ENCODE results near the gene SORCS1. TPM values are rescaled to one million over a fixed set of nuclear protein-coding genes. Genes with fewer than 3 reads are reported as not detected.

The SORCS1 gene
- total RNA-seq, 2 experiments from 2014 or later: not detected

- DNase-seq: no peak
- H3K9me3 Mint-ChIP-seq: no peaks in the 10 kb centered on the region
- H3K36me3 Mint-ChIP-seq (ENCODE audit: low read depth): no peaks in the 10 kb centered on the region
- H3K27me3 Mint-ChIP-seq: no peaks in the 10 kb centered on the region
- no peak overlapping the region for H3K27ac Mint-ChIP-seq
- POLR2A ChIA-PET: no interaction called here
- no peaks in the 10 kb centered on the region for H3K4me1 Mint-ChIP-seq
- CTCF ChIA-PET: no interaction called here
- no peak overlapping the region for H3K4me3 Mint-ChIP-seq
Measured at GRCh38 chr10:106900016-106900652, 264.4 kb downstream of the SORCS1 start.

GRCh38 chr10:106898446-106898845 is 266.1 kb downstream of the SORCS1 start:
- Mint-ChIP-seq H3K36me3 (ENCODE audit: low read depth) (no peaks in the 10 kb centered on the region), H3K4me1 (no peaks in the 10 kb centered on the region), H3K27me3 (no peaks in the 10 kb centered on the region), H3K9me3 (no peaks in the 10 kb centered on the region), H3K27ac (no peak overlapping the region), H3K4me3 (no peak overlapping the region)
- ChIA-PET POLR2A (no interaction called here), CTCF (no interaction called here)
- no peak for DNase-seq

GRCh38 chr10:106897719-106898118 is 266.8 kb downstream of the SORCS1 start:
- POLR2A ChIA-PET: no interaction called here
- no peaks in the 10 kb centered on the region for H3K4me1 Mint-ChIP-seq

GRCh38 chr10:106894692-106895091 is 269.8 kb downstream of the SORCS1 start:
- H3K4me1 Mint-ChIP-seq: no peaks in the 10 kb centered on the region
- POLR2A ChIA-PET: no interaction called here

More at GRCh38 chr10:106897719-106898118, 266.8 kb downstream of the SORCS1 start:
- H3K9me3 Mint-ChIP-seq: no peaks in the 10 kb centered on the region
- H3K27me3 Mint-ChIP-seq: no peaks in the 10 kb centered on the region
- no peaks in the 10 kb centered on the region for H3K36me3 Mint-ChIP-seq (ENCODE audit: low read depth)
- no peak overlapping the region for H3K27ac Mint-ChIP-seq
- DNase-seq: no peak
- no peak overlapping the region for H3K4me3 Mint-ChIP-seq
- CTCF ChIA-PET: no interaction called here

GRCh38 chr10:106877574-106877973 is 286.9 kb downstream of the SORCS1 start:
- Mint-ChIP-seq H3K36me3 (ENCODE audit: low read depth) (no peaks in the 10 kb centered on the region), H3K27me3 (no peaks in the 10 kb centered on the region), H3K4me1 (no peaks in the 10 kb centered on the region), H3K27ac (no peak overlapping the region), H3K9me3 (peaks cover 5% of the 10 kb centered on the region), H3K4me3 (no peak overlapping the region)
- ChIA-PET CTCF (no interaction called here), POLR2A (no interaction called here)
- DNase-seq: no peak

More at GRCh38 chr10:106894692-106895091, 269.8 kb downstream of the SORCS1 start:
- CTCF ChIA-PET: no interaction called here
- H3K4me3 Mint-ChIP-seq: no peak overlapping the region
- H3K27me3 Mint-ChIP-seq: no peaks in the 10 kb centered on the region
- peaks cover 2% of the 10 kb centered on the region for H3K9me3 Mint-ChIP-seq
- H3K27ac Mint-ChIP-seq: no peak overlapping the region
- no peak for DNase-seq
- H3K36me3 Mint-ChIP-seq (ENCODE audit: low read depth): no peaks in the 10 kb centered on the region

GRCh38 chr10:106874604-106874889 is 290.0 kb downstream of the SORCS1 start:
- Mint-ChIP-seq H3K36me3 (ENCODE audit: low read depth) (no peaks in the 10 kb centered on the region), H3K27me3 (no peaks in the 10 kb centered on the region), H3K4me3 (no peak overlapping the region), H3K4me1 (no peaks in the 10 kb centered on the region), H3K9me3 (peaks cover 3% of the 10 kb centered on the region), H3K27ac (no peak overlapping the region)
- ChIA-PET CTCF (no interaction called here), POLR2A (no interaction called here)
- no peak for DNase-seq

GRCh38 chr10:106873770-106874603 is 290.5 kb downstream of the SORCS1 start:
- H3K36me3 Mint-ChIP-seq (ENCODE audit: low read depth): no peaks in the 10 kb centered on the region
- DNase-seq: no peak
- no peaks in the 10 kb centered on the region for H3K4me1 Mint-ChIP-seq
- POLR2A ChIA-PET: no interaction called here
- H3K27me3 Mint-ChIP-seq: no peaks in the 10 kb centered on the region
- no peak overlapping the region for H3K27ac Mint-ChIP-seq
- H3K4me3 Mint-ChIP-seq: no peak overlapping the region
- H3K9me3 Mint-ChIP-seq: peaks cover 3% of the 10 kb centered on the region
- CTCF ChIA-PET: no interaction called here

- no peak for DNase-seq
- Mint-ChIP-seq H3K9me3 (peaks cover 5% of the 10 kb centered on the region), H3K4me3 (no peak overlapping the region), H3K27me3 (no peaks in the 10 kb centered on the region), H3K4me1 (no peaks in the 10 kb centered on the region), H3K36me3 (ENCODE audit: low read depth) (no peaks in the 10 kb centered on the region), H3K27ac (no peak overlapping the region)
- ChIA-PET CTCF (no interaction called here), POLR2A (no interaction called here)
Measured at GRCh38 chr10:106872176-106872575, 292.3 kb downstream of the SORCS1 start.

- Mint-ChIP-seq H3K9me3 (peaks cover 14% of the 10 kb centered on the region), H3K4me1 (no peaks in the 10 kb centered on the region)
- CTCF ChIA-PET: no interaction called here
Measured at GRCh38 chr10:106866244-106866845, 298.2 kb downstream of the SORCS1 start.

GRCh38 chr10:106864031-106864430 is 300.5 kb downstream of the SORCS1 start:
- no peak overlapping the region for H3K4me3 Mint-ChIP-seq
- ChIA-PET POLR2A (no interaction called here), CTCF (no interaction called here)
- H3K27ac Mint-ChIP-seq: no peak overlapping the region
- no peak for DNase-seq
- no peaks in the 10 kb centered on the region for H3K36me3 Mint-ChIP-seq (ENCODE audit: low read depth)
- H3K27me3 Mint-ChIP-seq: no peaks in the 10 kb centered on the region
- H3K4me1 Mint-ChIP-seq: no peaks in the 10 kb centered on the region
- H3K9me3 Mint-ChIP-seq: peaks cover 14% of the 10 kb centered on the region

More at GRCh38 chr10:106866244-106866845, 298.2 kb downstream of the SORCS1 start:
- H3K27me3 Mint-ChIP-seq: no peaks in the 10 kb centered on the region
- no peak overlapping the region for H3K27ac Mint-ChIP-seq
- no peaks in the 10 kb centered on the region for H3K36me3 Mint-ChIP-seq (ENCODE audit: low read depth)
- no peak for DNase-seq
- H3K4me3 Mint-ChIP-seq: no peak overlapping the region
- POLR2A ChIA-PET: no interaction called here

GRCh38 chr10:106863549-106863948 is 301.0 kb downstream of the SORCS1 start:
- CTCF ChIA-PET: no interaction called here
- Mint-ChIP-seq H3K36me3 (ENCODE audit: low read depth) (no peaks in the 10 kb centered on the region), H3K27ac (no peak overlapping the region)

GRCh38 chr10:106859892-106860652 is 304.4 kb downstream of the SORCS1 start:
- Mint-ChIP-seq H3K36me3 (ENCODE audit: low read depth) (no peaks in the 10 kb centered on the region), H3K4me1 (no peaks in the 10 kb centered on the region), H3K9me3 (peaks cover 2% of the 10 kb centered on the region), H3K27me3 (no peaks in the 10 kb centered on the region), H3K27ac (no peak overlapping the region), H3K4me3 (no peak overlapping the region)
- POLR2A ChIA-PET: no interaction called here
- CTCF ChIA-PET: no interaction called here
- DNase-seq: no peak

More at GRCh38 chr10:106863549-106863948, 301.0 kb downstream of the SORCS1 start:
- Mint-ChIP-seq H3K4me1 (no peaks in the 10 kb centered on the region), H3K27me3 (no peaks in the 10 kb centered on the region), H3K4me3 (no peak overlapping the region), H3K9me3 (peaks cover 14% of the 10 kb centered on the region)
- POLR2A ChIA-PET: no interaction called here
- DNase-seq: no peak

GRCh38 chr10:106857728-106858127 is 306.8 kb downstream of the SORCS1 start:
- Mint-ChIP-seq H3K27ac (no peak overlapping the region), H3K27me3 (no peaks in the 10 kb centered on the region), H3K4me1 (no peaks in the 10 kb centered on the region), H3K9me3 (peaks cover 2% of the 10 kb centered on the region), H3K4me3 (no peak overlapping the region), H3K36me3 (ENCODE audit: low read depth) (no peaks in the 10 kb centered on the region)
- POLR2A ChIA-PET: no interaction called here
- CTCF ChIA-PET: no interaction called here
- no peak for DNase-seq
